ENCODE data around the gene SOX9.

DNA sequence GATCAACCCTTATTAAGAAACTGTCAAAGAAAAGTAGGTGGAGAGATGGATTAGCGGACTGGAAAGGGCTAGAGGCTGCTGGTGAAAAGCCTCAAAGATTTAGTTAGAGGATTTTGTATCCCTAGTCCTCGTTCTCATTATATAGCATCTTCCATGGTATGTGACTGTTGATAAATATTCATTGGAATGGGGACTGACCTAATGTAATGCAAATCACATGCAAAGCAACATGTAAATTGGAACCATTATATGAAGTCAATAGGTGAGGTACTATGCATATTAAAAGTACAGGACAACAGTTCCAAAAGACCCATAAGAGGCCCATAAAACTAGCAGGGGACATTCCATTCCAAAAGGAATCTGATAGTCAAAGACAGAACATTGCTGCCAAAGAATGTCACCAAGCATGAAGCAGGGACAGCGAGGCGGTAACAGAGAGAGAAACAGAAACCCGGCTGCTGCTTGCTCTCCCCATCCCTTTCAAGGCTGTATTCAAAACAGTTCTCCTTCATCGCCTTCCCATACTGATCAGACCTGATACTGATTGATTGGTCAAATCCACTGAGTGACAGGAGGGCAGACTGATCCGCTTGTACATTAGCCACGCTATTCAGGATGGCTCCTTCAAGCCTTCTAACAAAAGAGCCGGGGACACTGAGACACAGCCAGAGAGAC, 44.5 kb downstream of the SOX9 start:
- TF ChIP-seq, protein P1, sequence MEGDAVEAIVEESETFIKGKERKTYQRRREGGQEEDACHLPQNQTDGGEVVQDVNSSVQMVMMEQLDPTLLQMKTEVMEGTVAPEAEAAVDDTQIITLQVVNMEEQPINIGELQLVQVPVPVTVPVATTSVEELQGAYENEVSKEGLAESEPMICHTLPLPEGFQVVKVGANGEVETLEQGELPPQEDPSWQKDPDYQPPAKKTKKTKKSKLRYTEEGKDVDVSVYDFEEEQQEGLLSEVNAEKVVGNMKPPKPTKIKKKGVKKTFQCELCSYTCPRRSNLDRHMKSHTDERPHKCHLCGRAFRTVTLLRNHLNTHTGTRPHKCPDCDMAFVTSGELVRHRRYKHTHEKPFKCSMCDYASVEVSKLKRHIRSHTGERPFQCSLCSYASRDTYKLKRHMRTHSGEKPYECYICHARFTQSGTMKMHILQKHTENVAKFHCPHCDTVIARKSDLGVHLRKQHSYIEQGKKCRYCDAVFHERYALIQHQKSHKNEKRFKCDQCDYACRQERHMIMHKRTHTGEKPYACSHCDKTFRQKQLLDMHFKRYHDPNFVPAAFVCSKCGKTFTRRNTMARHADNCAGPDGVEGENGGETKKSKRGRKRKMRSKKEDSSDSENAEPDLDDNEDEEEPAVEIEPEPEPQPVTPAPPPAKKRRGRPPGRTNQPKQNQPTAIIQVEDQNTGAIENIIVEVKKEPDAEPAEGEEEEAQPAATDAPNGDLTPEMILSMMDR (conservative IDR thresholded peaks at IDR 0.05 in 1 of 2, IDR thresholded peaks at IDR 0.05 in 1 of 2; ENCODE audit: extremely low read depth in 1 of 2, insufficient read depth in 1 of 2, low read depth in 1 of 2, low read length in 2 of 2), result no peak
- no peak for TF ChIP-seq EZH2 (IDR thresholded peaks at IDR 0.05; ENCODE audit: borderline replicate concordance, low read length)
